PC-3 (cell line): ENCODE data around the gene ENAH. TPM values are rescaled to one million over a fixed set of nuclear protein-coding genes. Genes with fewer than 3 reads are reported as not detected.
"Not testable (repeated sequence)": the region's sequence is repeated elsewhere in the genome, so short reads cannot be mapped to it uniquely, and the experiment has no call there.

Experiments used
- ATAC-seq: fragments of 200-7000 bp; cut with Tn5 transposase; 2 replicates; pipeline ENCODE4 v1.9.1; 2020; ENCODE audit warnings: mild to moderate bottlenecking, moderate library complexity
- BruUV-seq: library from RNA; stranded (reverse); fragments of 400-500 nt; replicated peaks from 2 replicates; lab custom pipeline; 2021; lab: Mats Ljungman, UMichigan
- CTCF ChIA-PET: fragments of 300-600 bp; sonication (Branson Sonifier 250); formaldehyde crosslinking; loops from one replicate; lab custom pipeline; 2022; ENCODE audit warnings: antibody characterized with exemption; lab: Charles Lee
- POLR2A ChIA-PET: fragments of 300-600 bp; sonication (Branson Sonifier 250); formaldehyde crosslinking; loops from one replicate; lab custom pipeline; 2022; ENCODE audit warnings: antibody characterized with exemption; ENCODE audit not compliant: unreplicated experiment; lab: Charles Lee
- DNase-seq: peaks from one replicate; pipeline ENCODE4 v3.0.0-alpha.2; 2015
- H2AFZ ChIP-seq: fragments of 300-600 bp; sonication (generic); 2 replicates; pipeline ENCODE4 v1.6.0; 2016; ENCODE audit warnings: antibody characterized with exemption, low read length
- H3F3A ChIP-seq: fragments of 300-600 bp; sonication (generic); one replicate; pipeline ENCODE4 v1.6.0; 2017; ENCODE audit warnings: antibody characterized with exemption, low read length, control low read depth, mild to moderate bottlenecking; ENCODE audit not compliant: unreplicated experiment
- H3K27ac ChIP-seq: fragments of 300-600 bp; sonication (generic); 2 replicates; pipeline ENCODE4 v1.5.1; 2016; ENCODE audit warnings: mild to moderate bottlenecking, low read length
- H3K27me3 ChIP-seq: fragments of 300-600 bp; sonication (generic); 2 replicates; pipeline ENCODE4 v1.6.1; 2016; ENCODE audit warnings: low read length, mixed read lengths
- H3K36me3 ChIP-seq: fragments of 300-600 bp; sonication (generic); 2 replicates; pipeline ENCODE4 v1.6.1; 2016; ENCODE audit warnings: low read depth, mixed run types, low read length, mixed read lengths
- H3K4me1 ChIP-seq: fragments of 300-600 bp; sonication (generic); 2 replicates; pipeline ENCODE4 v1.5.1; 2016; ENCODE audit warnings: low read length; ENCODE audit not compliant: insufficient read depth
- H3K4me2 ChIP-seq: fragments of 300-600 bp; sonication (generic); 2 replicates; pipeline ENCODE4 v1.6.0; 2016; ENCODE audit warnings: low read length
- H3K4me3 ChIP-seq: fragments of 300-600 bp; sonication (generic); 2 replicates; pipeline ENCODE4 v1.5.1; 2016; ENCODE audit warnings: mild to moderate bottlenecking, low read length, mixed read lengths
- H3K79me2 ChIP-seq: fragments of 300-600 bp; sonication (generic); 2 replicates; pipeline ENCODE4 v1.6.1; 2017; ENCODE audit warnings: low read length, mixed read lengths
- H3K9ac ChIP-seq: fragments of 300-600 bp; sonication (generic); 2 replicates; pipeline ENCODE4 v1.6.0; 2016; ENCODE audit warnings: mild to moderate bottlenecking, low read length
- H3K9me2 ChIP-seq: fragments of 300-600 bp; sonication (generic); replicated peaks from 2 replicates; pipeline ENCODE4 v1.6.1; 2016; ENCODE audit warnings: mixed run types, low read length, mixed read lengths
- H3K9me3 ChIP-seq: fragments of 300-600 bp; sonication (generic); 2 replicates; pipeline ENCODE4 v1.6.1; 2016; ENCODE audit warnings: low read length, mixed read lengths
- H4K20me1 ChIP-seq: fragments of 300-600 bp; sonication (generic); 2 replicates; pipeline ENCODE4 v1.6.1; 2016; ENCODE audit warnings: low read length, mixed read lengths
- EZH2 ChIP-seq: fragments of 300-600 bp; sonication (generic); IDR thresholded peaks from one replicate; pipeline ENCODE4 v1.6.1; 2017; ENCODE audit warnings: antibody characterized with exemption, mild to moderate bottlenecking, low read length; ENCODE audit not compliant: unreplicated experiment
- EZH2phosphoT487 ChIP-seq: fragments of 300-600 bp; sonication (generic); IDR thresholded peaks from 2 replicates; pipeline ENCODE4 v1.6.1; 2018; ENCODE audit warnings: mild to moderate bottlenecking, antibody characterized with exemption, low read length, borderline replicate concordance
- intact Hi-C: fragments of 100-400 bp; cut with micrococcal nuclease; formaldehyde crosslinking; loops from 2 replicates; pipeline ENCODE4 v1.9.0; 2023
- total RNA-seq: library from RNA; depleted of rRNA; stranded (reverse); fragments of >200 nt; gene quantifications from 2 replicates; pipeline ENCODE4 v1.2.3, GENCODE V29; 2014
- TF ChIP-seq, protein P1 (sequence below): fragments of 300-600 bp; sonication (generic); conservative IDR thresholded peaks from 2 replicates; pipeline ENCODE4 v1.5.1; 2017; ENCODE audit warnings: antibody characterized with exemption, low read depth, mild to moderate bottlenecking, low read length

Gene ENAH
- total RNA-seq, 1 experiment from 2014 or later, result 96.6 TPM

DNA sequence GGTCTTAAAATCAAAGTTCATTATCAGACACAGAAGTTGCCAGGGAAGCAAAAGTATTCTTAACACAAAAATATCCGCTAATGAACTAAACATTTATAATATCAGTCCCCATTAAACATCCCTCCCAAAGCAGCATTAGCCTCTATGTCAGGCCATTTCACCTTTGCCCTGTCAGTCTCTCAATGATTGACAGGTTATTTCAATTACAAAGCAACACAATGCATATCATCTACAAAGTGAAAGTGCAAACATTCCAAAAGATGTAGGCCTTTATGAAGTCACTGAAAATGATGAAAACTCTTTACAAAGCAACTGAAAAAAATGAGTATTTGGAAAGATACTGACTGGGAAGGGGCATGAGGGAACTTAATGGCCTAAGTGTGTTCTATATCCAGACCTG is 14.1 kb downstream of the ENAH start:
- Histone ChIP-seq H4K20me1 (0 out of 2 replicates have a peak, but pooled peaks cover 3% of the 10 kb centered on the region), H3K27ac (no peak overlapping the region), H3K9me2 (no peaks in the 10 kb centered on the region), H2AFZ (no peak overlapping the region), H3K79me2 (peaks cover 96% of the 10 kb centered on the region), H3K4me3 (no peak overlapping the region), H3K36me3 (peaks cover 26% of the 10 kb centered on the region), H3K4me2 (no peak overlapping the region), H3K27me3 (no peaks in the 10 kb centered on the region), H3K9ac (no peak overlapping the region), H3F3A (no peaks in the 10 kb centered on the region), H3K9me3 (no peaks in the 10 kb centered on the region), H3K4me1 (peaks cover 8% of the 10 kb centered on the region; the same call in 1 of the 2 replicates)
- DNase-seq (no peak), ATAC-seq (no peak)
- ChIA-PET CTCF (no interaction called here), POLR2A (no interaction called here)
- BruUV-seq, result no TSS peak
- intact Hi-C loops, result no loop called here
- no peak for TF ChIP-seq EZH2
- no peak for TF ChIP-seq EZH2phosphoT487
- TF ChIP-seq, protein P1, sequence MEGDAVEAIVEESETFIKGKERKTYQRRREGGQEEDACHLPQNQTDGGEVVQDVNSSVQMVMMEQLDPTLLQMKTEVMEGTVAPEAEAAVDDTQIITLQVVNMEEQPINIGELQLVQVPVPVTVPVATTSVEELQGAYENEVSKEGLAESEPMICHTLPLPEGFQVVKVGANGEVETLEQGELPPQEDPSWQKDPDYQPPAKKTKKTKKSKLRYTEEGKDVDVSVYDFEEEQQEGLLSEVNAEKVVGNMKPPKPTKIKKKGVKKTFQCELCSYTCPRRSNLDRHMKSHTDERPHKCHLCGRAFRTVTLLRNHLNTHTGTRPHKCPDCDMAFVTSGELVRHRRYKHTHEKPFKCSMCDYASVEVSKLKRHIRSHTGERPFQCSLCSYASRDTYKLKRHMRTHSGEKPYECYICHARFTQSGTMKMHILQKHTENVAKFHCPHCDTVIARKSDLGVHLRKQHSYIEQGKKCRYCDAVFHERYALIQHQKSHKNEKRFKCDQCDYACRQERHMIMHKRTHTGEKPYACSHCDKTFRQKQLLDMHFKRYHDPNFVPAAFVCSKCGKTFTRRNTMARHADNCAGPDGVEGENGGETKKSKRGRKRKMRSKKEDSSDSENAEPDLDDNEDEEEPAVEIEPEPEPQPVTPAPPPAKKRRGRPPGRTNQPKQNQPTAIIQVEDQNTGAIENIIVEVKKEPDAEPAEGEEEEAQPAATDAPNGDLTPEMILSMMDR, result no peak

DNA sequence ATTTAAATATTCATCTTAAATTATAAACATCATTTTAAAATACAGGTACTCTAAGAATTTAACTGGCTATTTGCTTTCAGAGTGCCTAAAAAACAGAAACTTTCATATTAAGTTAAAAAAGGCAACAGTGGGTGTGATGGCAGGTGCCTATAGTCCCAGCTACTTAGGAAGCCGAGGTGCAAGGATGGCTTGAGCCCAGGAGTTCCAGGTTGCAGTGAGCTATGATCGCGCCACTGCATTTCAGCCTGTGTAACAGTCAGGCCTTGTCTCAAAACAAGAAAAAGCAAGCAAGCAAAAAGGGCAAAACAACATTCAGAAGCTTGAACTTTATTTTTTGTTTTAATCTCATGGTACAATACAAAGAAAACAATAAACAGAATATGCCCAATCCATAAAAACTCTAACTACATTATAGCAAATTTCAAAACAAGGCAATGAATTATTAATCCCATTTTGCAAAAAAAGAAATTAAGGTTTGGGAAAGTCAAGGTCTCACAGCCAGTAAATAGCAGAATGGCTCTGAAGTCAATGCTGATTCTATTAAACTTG is 15.2 kb downstream of the ENAH start:
- H4K20me1 ChIP-seq, result 0 out of 2 replicates have a peak, but pooled peaks cover 1% of the 10 kb centered on the region
- H3K36me3 ChIP-seq, result peaks cover 23% of the 10 kb centered on the region
- H3K4me2 ChIP-seq, result no peak overlapping the region
- ATAC-seq (no peak), DNase-seq (no peak)
- no peak overlapping the region for H3K27ac ChIP-seq
- intact Hi-C loops, result no loop called here
- no peak overlapping the region for H2AFZ ChIP-seq
- H3K9me3 ChIP-seq, result no peaks in the 10 kb centered on the region
- no peaks in the 10 kb centered on the region for H3K9me2 ChIP-seq
- no peak for TF ChIP-seq EZH2phosphoT487
- TF ChIP-seq EZH2, result no peak
- TF ChIP-seq, protein P1, result no peak
- no peaks in the 10 kb centered on the region for H3K27me3 ChIP-seq
- no TSS peak for BruUV-seq
- ChIA-PET CTCF (interaction anchor here (0.5 kb wide), 1 partner anchor 18 kb away, joined by 4 read pairs; no protein-coding TSS in a partner anchor), POLR2A (no interaction called here)
- peaks cover 8% of the 10 kb centered on the region; the same call in 1 of the 2 replicates for H3K4me1 ChIP-seq
- no peak overlapping the region for H3K4me3 ChIP-seq
- H3K79me2 ChIP-seq, result peaks cover 94% of the 10 kb centered on the region
- no peak overlapping the region for H3K9ac ChIP-seq
- H3F3A ChIP-seq, result no peaks in the 10 kb centered on the region

- peaks cover 23% of the 10 kb centered on the region for H3K36me3 ChIP-seq
- H3K9me2 ChIP-seq, H2AFZ ChIP-seq, CTCF ChIA-PET, H3K27ac ChIP-seq, BruUV-seq, H3K4me3 ChIP-seq, DNase-seq, H3K4me1 ChIP-seq, intact Hi-C loops, H3K9ac ChIP-seq, H3K4me2 ChIP-seq, H3K27me3 ChIP-seq, POLR2A ChIA-PET, H3F3A ChIP-seq, H3K9me3 ChIP-seq, H4K20me1 ChIP-seq, ATAC-seq: not testable (repeated sequence)
- H3K79me2 ChIP-seq, result peaks cover 94% of the 10 kb centered on the region
Observed at GRCh38 chr1:225636992-225637391, 15.9 kb downstream of the ENAH start.
